Measurements from ENCODE around the gene CDC42. TPM values are rescaled to one million over a fixed set of nuclear protein-coding genes. Genes with fewer than 3 reads are reported as not detected.

The CDC42 gene
- total and polyA plus RNA-seq, 9 of the 15 experiments (the other 6 are each of a cell fraction or from before 2014, with no cell fraction given) = 186 to 398 (median 325) TPM

GRCh38 chr1:22018583-22019559 lies 33.6 kb upstream of the CDC42 start (continued):
- TF ChIP-seq, protein P1, sequence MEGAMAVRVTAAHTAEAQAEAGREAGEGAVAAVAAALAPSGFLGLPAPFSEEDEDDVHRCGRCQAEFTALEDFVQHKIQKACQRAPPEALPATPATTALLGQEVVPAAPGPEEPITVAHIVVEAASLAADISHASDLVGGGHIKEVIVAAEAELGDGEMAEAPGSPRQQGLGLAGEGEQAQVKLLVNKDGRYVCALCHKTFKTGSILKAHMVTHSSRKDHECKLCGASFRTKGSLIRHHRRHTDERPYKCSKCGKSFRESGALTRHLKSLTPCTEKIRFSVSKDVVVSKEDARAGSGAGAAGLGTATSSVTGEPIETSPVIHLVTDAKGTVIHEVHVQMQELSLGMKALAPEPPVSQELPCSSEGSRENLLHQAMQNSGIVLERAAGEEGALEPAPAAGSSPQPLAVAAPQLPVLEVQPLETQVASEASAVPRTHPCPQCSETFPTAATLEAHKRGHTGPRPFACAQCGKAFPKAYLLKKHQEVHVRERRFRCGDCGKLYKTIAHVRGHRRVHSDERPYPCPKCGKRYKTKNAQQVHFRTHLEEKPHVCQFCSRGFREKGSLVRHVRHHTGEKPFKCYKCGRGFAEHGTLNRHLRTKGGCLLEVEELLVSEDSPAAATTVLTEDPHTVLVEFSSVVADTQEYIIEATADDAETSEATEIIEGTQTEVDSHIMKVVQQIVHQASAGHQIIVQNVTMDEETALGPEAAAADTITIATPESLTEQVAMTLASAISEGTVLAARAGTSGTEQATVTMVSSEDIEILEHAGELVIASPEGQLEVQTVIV (CRISPR knock-in tag; IDR thresholded peaks at IDR 0.05; ENCODE audit: borderline replicate concordance) = no peak
- TF ChIP-seq ETV1 (tag; conservative IDR thresholded peaks at IDR 0.05; ENCODE audit: low read depth) (peak; percentile 99), SIN3B (IDR thresholded peaks at IDR 0.05; ENCODE audit: low read depth) (no peak), SMARCE1 (IDR thresholded peaks at IDR 0.05) (peak; percentile 90), NEUROD1 (IDR thresholded peaks at IDR 0.05; ENCODE audit: borderline replicate concordance, low read depth, low read length, partially characterized antibody) (peak; percentile 92), ZNF197 (CRISPR knock-in tag; IDR thresholded peaks at IDR 0.05; ENCODE audit: low read depth) (0 out of 2 replicates have a peak, but pooled peaks have one; percentile 66), ARHGAP35 (IDR thresholded peaks at IDR 0.05; ENCODE audit: partially characterized antibody) (peak; percentile 85), SMC3 (conservative IDR thresholded peaks at IDR 0.05; ENCODE audit: insufficient read depth, low read depth, low read length) (no peak), MEIS2 (IDR thresholded peaks at IDR 0.05; ENCODE audit: partially characterized antibody) (peak; percentile 100), CEBPG (CRISPR knock-in tag; IDR thresholded peaks at IDR 0.05) (peak; percentile 75; the same call in 1 of the 2 replicates), CEBPG (tag; conservative IDR thresholded peaks at IDR 0.05 in 1 of 2, IDR thresholded peaks at IDR 0.05 in 1 of 2) (peak; percentile 73 to 90), ZBTB2 (IDR thresholded peaks at IDR 0.05) (0 out of 2 replicates have a peak, but pooled peaks have one; percentile 35), ZKSCAN1 (IDR thresholded peaks at IDR 0.05; ENCODE audit: low read depth, low read length) (peak; percentile 88), TCF3 (CRISPR knock-in tag; IDR thresholded peaks at IDR 0.05) (peak; percentile 53; the same call in 1 of the 2 replicates), SMAD4 (CRISPR knock-in tag; conservative IDR thresholded peaks at IDR 0.05) (peak; percentile 83), ZNF324 (CRISPR knock-in tag; IDR thresholded peaks at IDR 0.05) (no peak), CREB3L1 (IDR thresholded peaks at IDR 0.05; ENCODE audit: borderline replicate concordance, low read depth) (0 out of 2 replicates have a peak, but pooled peaks have one; percentile 32), TCFL5 (CRISPR knock-in tag; conservative IDR thresholded peaks at IDR 0.05) (0 out of 2 replicates have a peak, but pooled peaks have one; percentile 31), GABPB1 (CRISPR knock-in tag; IDR thresholded peaks at IDR 0.05) (peak; percentile 75), VEZF1 (CRISPR knock-in tag; IDR thresholded peaks at IDR 0.05) (peak; percentile 85)
